Raji (cell line): ENCODE results near the gene GPR25.

Experiments
- POLR2A ChIP-seq: IDR thresholded peaks from 2 replicates; pipeline ENCODE4 v1.6.1; 2011; ENCODE audit warnings: low read depth, low read length, control low read depth; ENCODE audit not compliant: insufficient read depth

GPR25 gene

DNA sequence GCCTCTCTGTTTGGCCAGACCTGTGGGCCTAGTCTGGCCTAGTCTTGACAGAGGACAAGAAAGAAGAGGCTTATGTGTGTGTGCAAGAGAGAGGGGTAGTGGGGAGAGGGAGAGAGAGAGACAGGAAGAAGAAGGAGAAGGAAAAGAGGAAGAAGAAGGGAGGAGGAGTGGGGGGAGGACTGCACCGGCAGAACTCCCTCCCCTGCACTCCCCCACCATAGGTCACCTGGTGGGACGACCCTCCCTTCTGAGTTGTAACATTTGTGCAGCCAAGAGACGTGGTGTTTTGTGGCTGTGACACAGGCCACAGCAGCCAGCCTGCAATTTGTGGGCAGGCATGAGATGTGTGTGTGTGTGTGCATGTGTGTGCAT lies 26.2 kb downstream of the GPR25 start:
- TF ChIP-seq POLR2A, result no peak

DNA sequence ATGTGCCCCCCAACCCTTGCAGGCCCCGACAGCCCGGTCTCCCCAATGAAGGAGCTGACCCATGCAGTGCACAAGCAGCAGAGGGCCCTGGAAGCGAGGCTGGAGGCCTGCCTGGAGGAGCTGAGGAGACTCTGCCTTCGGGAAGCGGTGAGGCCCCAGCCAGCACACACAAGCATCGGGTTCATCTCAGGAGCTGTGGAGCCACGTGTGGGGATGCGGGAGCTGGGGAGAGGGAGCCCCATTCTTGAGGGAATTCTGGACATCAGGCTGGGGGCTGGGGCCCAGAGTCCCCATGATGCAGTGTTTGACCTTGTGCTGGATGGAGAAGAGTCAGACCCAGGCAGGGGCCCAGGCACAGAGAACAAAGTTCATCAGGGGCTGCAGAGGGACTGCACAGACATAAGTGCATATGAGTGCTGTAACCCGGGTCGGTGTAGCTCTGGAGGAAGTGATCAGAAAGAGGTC lies 26.7 kb downstream of the GPR25 start:
- TF ChIP-seq POLR2A, result no peak

DNA sequence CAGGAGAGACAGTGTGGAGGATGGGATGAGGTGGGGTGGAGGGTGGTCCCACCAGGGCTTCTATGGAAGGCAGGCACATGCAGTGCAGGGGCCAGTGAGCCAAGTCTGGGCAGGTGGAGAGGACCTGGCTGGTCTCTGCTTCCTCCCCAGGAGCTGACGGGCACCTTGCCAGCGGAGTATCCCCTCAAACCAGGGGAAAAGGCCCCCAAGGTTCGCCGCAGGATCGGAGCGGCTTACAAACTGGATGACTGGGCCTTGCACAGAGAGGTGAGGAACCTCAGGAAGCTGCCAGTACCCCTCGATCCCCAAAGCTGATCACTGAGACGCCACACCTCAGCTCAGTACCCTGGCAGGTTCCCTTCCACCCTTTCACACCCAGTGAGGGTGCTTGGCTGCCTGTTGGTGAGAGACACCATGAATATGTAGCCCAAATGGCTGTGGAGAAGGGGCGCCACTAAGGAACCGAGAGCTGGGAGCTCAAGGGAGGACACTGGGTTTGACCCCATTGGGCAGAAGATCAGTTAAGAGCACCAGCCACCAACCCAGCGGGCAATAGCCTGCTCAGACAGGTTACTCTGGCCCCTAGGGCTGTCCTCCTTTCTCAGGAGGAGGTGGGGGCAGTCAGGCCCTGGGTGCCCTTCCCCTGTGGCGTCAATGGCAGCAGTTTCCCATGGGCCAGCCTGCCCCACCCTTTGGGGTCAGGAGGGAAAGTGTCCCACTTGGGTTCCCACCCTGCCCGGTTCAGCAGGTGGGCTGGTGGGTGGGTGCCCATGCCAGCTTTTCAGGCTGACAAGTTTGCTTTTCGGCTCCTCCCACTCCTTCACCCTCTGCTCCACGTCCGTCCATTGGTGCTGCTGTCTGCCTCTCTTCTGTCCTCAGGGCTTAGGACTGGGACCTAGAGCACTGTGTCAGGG lies 27.4 kb downstream of the GPR25 start:
- TF ChIP-seq POLR2A, result no peak

DNA sequence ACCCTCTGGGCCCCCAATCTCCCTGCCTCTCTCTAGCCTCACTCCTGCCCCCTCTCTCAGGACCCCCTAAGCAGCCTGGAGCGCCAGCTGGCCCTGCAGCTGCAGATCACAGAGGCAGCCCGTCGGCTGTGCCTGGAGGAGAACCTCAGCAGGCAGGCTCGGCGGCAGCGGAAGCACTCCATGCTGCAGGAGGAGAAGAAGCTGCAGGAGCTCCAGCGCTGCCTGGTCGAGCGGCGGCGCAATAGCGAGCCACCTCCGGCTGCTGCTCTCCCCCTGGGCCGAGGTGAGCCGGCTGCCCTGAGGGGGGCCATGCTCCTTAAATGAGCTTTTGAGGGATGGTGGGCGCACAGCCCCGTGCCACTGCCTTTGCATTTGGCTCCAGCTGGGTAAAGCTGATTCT lies 28.1 kb downstream of the GPR25 start:
- no peak for TF ChIP-seq POLR2A

DNA sequence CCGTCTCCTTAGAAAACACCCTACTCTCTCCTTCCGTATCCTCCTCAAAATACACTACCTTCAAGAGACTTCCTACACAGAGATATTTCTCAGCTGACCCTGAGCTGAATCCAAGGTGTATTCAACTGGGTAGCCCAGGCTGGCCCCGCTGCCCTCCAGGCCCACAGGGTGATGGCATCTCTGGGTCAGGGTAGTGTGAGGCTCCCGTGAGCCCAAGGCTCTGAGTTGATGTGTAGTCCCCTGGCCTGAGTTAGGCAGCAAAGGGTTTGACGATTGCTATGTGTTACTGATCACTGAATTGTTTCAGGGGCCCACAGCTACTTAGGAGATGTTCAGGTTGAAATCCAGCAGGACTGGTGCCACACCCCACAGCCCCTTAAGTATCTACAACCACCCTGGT lies 28.6 kb downstream of the GPR25 start:
- TF ChIP-seq POLR2A, result no peak

DNA sequence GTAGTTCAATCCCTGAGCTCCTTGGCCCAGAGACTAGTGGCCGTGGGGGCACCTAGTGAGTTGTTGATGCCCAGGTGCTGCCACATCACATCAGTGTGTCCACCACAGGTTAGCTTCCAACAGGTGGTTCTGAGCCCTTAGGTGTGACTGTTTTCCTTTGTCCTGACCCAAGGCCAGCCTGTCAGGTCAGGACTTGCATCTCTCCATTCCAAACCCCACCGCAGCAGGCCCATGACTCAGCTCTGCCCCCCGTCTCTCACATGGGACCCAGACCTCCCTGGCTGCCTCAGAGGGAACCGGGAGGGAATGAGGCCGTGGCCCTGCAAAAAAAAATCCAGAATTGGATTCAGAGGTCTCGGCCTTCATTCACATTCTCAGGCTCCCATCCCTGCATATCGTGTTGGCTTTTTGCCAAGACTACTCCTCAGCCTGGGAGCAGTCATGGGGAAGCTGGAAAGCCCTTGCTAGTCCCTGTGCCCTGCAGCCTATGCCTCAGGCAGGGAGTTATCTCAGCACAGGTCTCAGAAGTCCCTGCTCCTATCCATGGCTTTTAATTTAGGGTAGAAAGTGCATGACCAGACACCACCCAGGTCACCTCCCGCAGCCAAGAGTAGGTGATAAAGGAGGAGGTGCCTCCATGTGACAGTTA lies 29.1 kb downstream of the GPR25 start:
- no peak for TF ChIP-seq POLR2A

DNA sequence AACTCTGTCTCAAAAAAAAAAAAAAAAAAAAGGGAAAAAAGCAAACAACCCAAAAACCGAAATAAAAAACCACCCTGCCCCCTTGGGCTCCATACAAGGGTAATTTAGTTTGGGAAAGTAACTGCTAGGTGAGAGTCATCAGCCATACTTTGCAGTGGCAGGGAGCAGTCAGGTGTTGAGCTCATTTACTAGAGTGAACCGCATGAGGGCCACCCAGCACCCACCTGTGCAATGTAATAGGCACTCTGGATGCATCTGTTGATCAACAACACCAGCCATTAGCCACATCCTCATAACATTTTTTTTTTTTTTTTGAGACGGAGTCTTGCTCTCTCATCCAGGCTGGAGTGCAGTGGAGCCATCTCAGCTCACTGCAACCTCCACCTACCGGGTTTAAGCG lies 31.0 kb downstream of the GPR25 start:
- no peak for TF ChIP-seq POLR2A

DNA sequence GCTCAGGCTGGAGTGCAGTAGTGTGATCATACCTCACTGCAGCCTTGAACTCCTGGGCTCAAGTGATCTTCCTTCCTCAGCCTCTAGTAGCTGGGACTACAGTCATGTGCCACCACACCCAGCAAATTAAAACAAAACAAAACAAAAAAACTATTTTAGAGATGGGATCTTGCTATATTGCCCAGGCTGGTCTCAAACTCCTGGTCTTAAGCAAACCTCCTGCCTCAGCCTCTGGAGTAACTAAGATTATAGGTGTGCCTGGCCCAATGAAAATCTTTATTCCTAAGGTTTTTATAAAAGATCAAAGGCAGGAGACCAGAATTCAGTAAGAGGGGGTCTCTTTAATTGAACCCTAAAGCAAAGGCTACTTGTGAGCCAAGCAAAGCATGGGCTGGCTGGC lies 32.0 kb downstream of the GPR25 start:
- TF ChIP-seq POLR2A, result no peak

DNA sequence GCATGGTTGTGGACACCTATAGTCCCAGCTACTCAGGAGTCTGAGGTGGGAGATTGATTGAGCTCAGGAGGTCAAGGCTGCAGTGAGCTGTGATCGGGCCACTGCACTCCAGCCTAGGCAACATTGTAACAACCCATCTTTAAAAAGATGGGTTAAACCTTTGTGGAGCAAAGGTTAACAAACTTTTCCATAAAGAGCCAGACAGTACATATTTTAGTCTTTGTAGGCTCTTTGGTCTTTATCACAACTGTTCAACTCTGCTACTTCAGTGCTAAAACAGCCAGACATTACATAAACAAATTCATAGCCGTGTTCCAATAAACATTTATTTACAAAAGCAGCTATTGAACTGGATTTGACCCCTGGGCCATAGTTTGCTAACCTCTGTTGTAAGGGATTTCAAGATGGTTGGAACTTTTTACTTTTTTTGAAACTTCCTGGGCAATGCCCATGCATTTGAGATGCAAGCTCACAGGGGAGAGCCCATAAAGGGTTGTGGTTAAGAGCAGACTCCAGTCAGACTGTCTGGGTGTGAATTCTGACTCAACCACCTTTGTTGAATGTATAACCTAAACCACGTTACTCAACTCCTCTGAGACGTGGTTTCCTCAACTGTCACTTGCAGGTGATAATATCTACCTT lies 32.8 kb downstream of the GPR25 start:
- TF ChIP-seq POLR2A, result no peak

DNA sequence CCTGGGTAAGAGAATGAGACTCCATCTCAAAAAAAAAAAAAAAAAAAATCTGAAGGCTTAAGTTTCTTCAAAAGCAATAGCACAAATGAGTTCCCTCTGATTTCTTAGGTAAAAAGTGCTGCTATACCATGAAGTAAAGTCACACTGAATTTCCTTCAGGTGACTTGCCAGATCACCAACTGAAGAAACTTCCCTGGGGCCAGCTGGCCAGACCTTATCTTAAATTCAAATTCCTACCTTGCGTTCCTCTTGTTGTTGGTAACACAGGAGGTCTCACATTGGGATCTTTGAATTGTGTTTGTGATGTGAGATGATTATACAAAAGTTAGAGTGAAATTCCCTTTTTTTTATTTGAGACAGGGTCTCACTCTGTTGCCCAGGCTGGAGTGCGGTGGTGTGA lies 33.7 kb downstream of the GPR25 start:
- no peak for TF ChIP-seq POLR2A

DNA sequence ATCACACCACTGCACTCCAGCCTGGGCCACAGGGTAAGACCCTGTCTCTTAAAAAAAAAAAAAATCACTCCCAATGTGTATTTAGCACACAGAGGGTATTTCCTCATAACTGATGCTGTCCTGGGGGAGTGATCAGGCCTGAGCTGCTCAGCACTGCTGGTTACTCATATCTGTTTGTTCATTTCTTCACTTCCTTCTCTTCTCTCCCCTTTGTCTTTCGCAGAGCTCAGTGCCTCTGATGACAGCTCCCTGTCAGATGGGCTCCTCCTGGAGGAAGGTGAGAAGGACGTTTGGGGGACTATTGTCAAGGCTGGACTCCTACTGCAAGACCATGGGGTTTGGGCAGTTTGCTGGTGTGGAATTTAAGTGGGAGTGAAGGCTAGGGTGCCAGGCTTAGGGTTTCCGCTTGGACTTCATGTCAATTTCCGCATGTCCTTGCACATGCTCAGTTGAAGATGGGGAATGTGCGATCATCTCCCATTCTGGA lies 34.9 kb downstream of the GPR25 start:
- TF ChIP-seq POLR2A, result no peak

DNA sequence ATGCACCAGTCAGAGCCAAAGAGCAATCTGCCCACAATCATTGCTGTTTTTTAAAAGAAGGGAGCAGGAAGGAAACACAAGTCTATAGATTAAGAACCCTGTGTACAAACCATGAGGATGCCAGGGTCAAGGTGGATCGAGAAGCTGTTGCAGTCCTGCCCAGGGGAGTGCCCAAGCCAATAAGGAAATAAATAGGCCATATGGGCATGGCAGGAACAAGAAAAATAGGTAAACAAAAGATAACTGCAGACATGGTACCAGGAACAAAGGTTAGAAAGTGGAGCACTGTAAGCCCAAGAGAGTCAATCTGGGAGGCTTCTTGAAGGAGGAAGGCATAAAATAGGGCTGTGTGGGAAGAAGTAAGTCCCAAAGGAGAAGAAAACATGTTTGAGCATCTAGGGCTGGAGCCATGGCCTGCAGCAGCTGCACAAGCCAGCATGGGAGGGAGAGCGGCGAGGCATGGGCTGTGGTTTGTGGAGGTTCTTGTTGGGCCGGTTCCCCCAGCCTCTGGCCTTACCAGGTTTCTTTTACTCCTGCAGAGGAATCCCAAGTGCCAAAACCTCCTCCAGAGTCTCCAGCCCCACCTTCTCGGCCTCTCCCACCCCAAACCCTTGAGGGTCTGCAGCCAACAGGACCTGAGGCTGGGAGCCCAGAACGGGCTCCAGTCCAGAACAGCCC lies 35.5 kb downstream of the GPR25 start:
- TF ChIP-seq POLR2A, result no peak

DNA sequence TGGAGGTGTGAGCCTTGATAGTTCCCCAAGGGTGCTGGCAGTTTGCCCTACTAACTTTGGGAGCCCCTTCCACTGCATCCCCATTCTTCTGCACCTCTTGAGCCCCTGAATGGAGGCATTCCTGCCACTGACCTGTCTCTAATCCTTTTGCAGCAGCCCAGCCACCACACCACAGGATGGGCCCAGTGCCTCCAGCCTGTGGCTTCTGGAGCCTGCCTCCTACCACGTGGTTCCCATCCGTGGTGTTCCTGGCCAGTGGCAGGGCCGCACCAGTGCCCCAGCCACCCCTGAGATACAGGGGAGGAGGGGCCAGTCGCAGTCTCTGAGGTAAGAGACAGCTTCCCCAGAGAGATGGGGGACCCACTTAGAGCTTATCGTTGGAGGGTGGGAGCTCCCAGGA lies 36.3 kb downstream of the GPR25 start:
- TF ChIP-seq POLR2A, result no peak

DNA sequence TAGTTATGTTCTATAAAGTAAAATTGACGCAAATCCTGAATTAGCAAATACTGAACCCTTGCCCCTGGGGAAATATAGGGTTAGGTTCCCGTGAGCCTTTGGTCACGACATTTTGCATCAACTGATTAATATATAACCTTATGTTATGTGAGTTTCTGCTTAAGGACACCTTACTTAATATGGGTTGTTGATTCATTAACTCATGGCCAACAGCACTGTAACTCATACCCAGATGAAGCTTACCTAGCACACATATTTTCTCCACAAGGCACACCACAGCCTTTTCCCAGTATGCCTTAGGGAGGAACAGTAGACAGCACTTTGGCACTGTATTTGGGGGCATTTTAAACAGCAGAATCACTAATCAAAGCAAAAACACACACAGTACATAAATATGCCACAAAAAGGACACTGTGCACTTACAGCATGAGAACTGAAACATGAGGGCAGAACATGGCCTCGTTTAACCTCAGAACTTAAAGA lies 37.0 kb downstream of the GPR25 start:
- no peak for TF ChIP-seq POLR2A

DNA sequence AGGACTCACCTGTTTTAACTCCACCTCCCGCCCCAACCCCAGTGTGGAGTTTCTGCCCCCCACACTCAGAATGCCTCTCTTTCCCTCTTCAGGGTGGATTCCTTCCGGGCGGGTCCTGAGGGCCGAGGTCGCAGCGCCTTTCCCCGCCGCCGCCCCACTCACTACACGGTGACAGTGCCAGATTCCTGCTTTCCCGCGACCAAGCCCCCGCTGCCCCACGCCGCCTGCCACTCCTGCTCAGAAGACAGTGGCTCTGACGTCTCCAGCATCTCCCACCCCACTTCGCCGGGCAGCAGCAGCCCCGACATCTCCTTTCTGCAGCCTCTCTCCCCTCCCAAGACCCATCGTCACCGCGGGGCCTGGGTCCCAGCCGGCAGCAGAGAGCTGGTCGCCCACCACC lies 38.6 kb downstream of the GPR25 start:
- no peak for TF ChIP-seq POLR2A
